Liver (tissue), 3 donors: ENCODE measurements around the gene AKNAD1.

Experiments
- JUND ChIP-seq, 2 donors: IDR thresholded peaks; 2 replicates each; pipeline ENCODE4 v1.6.1; 2016; ENCODE audit warnings: antibody characterized with exemption in 2 of 2
- RAD21 ChIP-seq, 2 donors: IDR thresholded peaks; 2 replicates each; pipeline ENCODE4 v1.6.1; 2016; ENCODE audit warnings: antibody characterized with exemption in 2 of 2, mild to moderate bottlenecking in 2 of 2
- TAF1 ChIP-seq: conservative IDR thresholded peaks from 2 replicates; pipeline ENCODE4 v1.6.1; 2016; ENCODE audit warnings: antibody characterized with exemption, mild to moderate bottlenecking
- TF ChIP-seq, protein P1 (sequence below): fragments of 150-350 bp; IDR thresholded peaks from 2 replicates; pipeline ENCODE4 v1.5.1; 2017; ENCODE audit warnings: improper control_type of control experiment, low read depth, low read length; ENCODE audit not compliant: missing input control
- TF ChIP-seq, protein P2 (sequence below): IDR thresholded peaks from 2 replicates; pipeline ENCODE4 v1.6.1; 2016; ENCODE audit warnings: antibody characterized with exemption
- TF ChIP-seq, protein P3 (sequence below): IDR thresholded peaks from 2 replicates; pipeline ENCODE4 v1.6.1; 2016; ENCODE audit warnings: antibody characterized with exemption, mild to moderate bottlenecking
- donor health status: healthy.
- donor health status: healthy.

DNA sequence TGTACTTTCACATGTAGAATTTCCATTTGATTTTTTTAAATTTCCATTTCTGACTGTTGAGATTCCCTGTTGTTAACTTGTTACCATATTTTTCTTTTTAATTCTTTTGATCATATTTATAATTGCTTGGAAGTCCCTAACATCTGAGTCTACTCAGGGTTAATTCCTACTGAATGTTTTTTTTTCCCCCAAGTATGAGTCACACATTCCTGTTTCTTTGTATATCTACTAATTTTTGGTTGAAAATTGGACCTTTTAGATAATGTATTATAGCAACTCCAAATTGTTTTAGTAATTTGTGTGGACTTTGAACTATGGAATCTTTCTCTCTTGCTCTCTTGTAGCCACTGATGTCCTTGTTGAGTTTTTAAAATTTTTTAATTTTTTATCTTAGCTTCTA, 55.8 kb downstream of the AKNAD1 start:
- TF ChIP-seq, protein P1, sequence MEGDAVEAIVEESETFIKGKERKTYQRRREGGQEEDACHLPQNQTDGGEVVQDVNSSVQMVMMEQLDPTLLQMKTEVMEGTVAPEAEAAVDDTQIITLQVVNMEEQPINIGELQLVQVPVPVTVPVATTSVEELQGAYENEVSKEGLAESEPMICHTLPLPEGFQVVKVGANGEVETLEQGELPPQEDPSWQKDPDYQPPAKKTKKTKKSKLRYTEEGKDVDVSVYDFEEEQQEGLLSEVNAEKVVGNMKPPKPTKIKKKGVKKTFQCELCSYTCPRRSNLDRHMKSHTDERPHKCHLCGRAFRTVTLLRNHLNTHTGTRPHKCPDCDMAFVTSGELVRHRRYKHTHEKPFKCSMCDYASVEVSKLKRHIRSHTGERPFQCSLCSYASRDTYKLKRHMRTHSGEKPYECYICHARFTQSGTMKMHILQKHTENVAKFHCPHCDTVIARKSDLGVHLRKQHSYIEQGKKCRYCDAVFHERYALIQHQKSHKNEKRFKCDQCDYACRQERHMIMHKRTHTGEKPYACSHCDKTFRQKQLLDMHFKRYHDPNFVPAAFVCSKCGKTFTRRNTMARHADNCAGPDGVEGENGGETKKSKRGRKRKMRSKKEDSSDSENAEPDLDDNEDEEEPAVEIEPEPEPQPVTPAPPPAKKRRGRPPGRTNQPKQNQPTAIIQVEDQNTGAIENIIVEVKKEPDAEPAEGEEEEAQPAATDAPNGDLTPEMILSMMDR: no peak
- TF ChIP-seq, protein P2, sequence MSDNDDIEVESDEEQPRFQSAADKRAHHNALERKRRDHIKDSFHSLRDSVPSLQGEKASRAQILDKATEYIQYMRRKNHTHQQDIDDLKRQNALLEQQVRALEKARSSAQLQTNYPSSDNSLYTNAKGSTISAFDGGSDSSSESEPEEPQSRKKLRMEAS: no peak
- TF ChIP-seq JUND (IDR thresholded peaks at IDR 0.05) (no peak), RAD21 (IDR thresholded peaks at IDR 0.05) (no peak), TAF1 (no peak)
- TF ChIP-seq, protein P3, sequence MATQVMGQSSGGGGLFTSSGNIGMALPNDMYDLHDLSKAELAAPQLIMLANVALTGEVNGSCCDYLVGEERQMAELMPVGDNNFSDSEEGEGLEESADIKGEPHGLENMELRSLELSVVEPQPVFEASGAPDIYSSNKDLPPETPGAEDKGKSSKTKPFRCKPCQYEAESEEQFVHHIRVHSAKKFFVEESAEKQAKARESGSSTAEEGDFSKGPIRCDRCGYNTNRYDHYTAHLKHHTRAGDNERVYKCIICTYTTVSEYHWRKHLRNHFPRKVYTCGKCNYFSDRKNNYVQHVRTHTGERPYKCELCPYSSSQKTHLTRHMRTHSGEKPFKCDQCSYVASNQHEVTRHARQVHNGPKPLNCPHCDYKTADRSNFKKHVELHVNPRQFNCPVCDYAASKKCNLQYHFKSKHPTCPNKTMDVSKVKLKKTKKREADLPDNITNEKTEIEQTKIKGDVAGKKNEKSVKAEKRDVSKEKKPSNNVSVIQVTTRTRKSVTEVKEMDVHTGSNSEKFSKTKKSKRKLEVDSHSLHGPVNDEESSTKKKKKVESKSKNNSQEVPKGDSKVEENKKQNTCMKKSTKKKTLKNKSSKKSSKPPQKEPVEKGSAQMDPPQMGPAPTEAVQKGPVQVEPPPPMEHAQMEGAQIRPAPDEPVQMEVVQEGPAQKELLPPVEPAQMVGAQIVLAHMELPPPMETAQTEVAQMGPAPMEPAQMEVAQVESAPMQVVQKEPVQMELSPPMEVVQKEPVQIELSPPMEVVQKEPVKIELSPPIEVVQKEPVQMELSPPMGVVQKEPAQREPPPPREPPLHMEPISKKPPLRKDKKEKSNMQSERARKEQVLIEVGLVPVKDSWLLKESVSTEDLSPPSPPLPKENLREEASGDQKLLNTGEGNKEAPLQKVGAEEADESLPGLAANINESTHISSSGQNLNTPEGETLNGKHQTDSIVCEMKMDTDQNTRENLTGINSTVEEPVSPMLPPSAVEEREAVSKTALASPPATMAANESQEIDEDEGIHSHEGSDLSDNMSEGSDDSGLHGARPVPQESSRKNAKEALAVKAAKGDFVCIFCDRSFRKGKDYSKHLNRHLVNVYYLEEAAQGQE: no peak
